GM12878 (cell line): ENCODE data around the gene ZNF581. TPM values are rescaled to one million over a fixed set of nuclear protein-coding genes. Genes with fewer than 3 reads are reported as not detected.

ENCODE experiments used
- ATAC-seq: fragments of 200-7000 bp; cut with Tn5 transposase; 3 replicates; pipeline ENCODE4 v1.9.1; 2020; ENCODE audit warnings: mild to moderate bottlenecking, moderate library complexity
- BruUV-seq: library from RNA; stranded (reverse); fragments of 400-500 nt; replicated peaks from 2 replicates; lab custom pipeline; 2021; lab: Mats Ljungman, UMichigan
- CTCF ChIA-PET: fragments of 300-600 bp; sonication (Branson Sonifier 250); formaldehyde crosslinking; extraction: SDS; loops from one replicate; lab custom pipeline; 2021; ENCODE audit warnings: inconsistent platforms; lab: Yijun Ruan, JAX
- POLR2A ChIA-PET: fragments of 350-600 bp; formaldehyde crosslinking; extraction: SDS; loops from one replicate; lab custom pipeline; 2021; ENCODE audit warnings: inconsistent platforms; lab: Charles Lee
- RAD21 ChIA-PET: fragments of 300-600 bp; sonication (Branson Sonifier 250); formaldehyde crosslinking; loops from one replicate; lab custom pipeline; 2023; ENCODE audit warnings: antibody characterized with exemption; ENCODE audit not compliant: unreplicated experiment; lab: Charles Lee
- SMC1A ChIA-PET: fragments of 300-600 bp; sonication (Branson Sonifier 250); formaldehyde crosslinking; loops from one replicate; lab custom pipeline; 2023; ENCODE audit not compliant: unreplicated experiment, uncharacterized antibody; lab: Charles Lee
- DNase-seq: peaks from one replicate; pipeline ENCODE4 v3.0.0-alpha.2; 2011; ENCODE audit warnings: low read depth, low spot score
- FAIRE-seq: peaks from 3 replicates; lab custom pipeline; 2011; peaks lifted over from hg19 to GRCh38; lab: Jason Lieb, UNC
- H2AFZ ChIP-seq: 2 replicates; pipeline ENCODE4 v1.6.0; 2011; ENCODE audit warnings: low read depth, low read length, control low read depth; ENCODE audit not compliant: control insufficient read depth
- H3K27ac ChIP-seq: 2 replicates; pipeline ENCODE4 v1.5.1; 2011; ENCODE audit warnings: control low read depth; ENCODE audit not compliant: control insufficient read depth, insufficient read depth
- H3K27me3 ChIP-seq, 2 experiments: replicated peaks in 1 of 2; 2 replicates each; pipeline versions ENCODE4 v1.6.0 to v1.6.1; 2011; ENCODE audit warnings: low read length in 1 of 2; ENCODE audit not compliant: control insufficient read depth in 2 of 2, insufficient read depth in 2 of 2
- H3K36me3 ChIP-seq, 2 experiments: 2 replicates each; pipeline ENCODE4 v1.5.1; 2011; ENCODE audit warnings: low read length in 1 of 2; ENCODE audit not compliant: control insufficient read depth in 2 of 2, insufficient read depth in 2 of 2
- H3K4me1 ChIP-seq: 2 replicates; pipeline ENCODE4 v1.6.1; 2011; ENCODE audit warnings: mild to moderate bottlenecking, low read length, moderate library complexity, mixed read lengths; ENCODE audit not compliant: control insufficient read depth, insufficient read depth
- H3K4me2 ChIP-seq: 2 replicates; pipeline ENCODE4 v1.6.0; 2011; ENCODE audit warnings: control low read depth; ENCODE audit not compliant: control insufficient read depth, insufficient read depth
- H3K4me3 ChIP-seq: fragments of 200-600 bp; sonication (generic); 2 replicates; pipeline ENCODE4 v1.5.1; 2016
- H3K79me2 ChIP-seq: 2 replicates; pipeline ENCODE4 v1.6.0; 2011; ENCODE audit warnings: low read length; ENCODE audit not compliant: control insufficient read depth, insufficient read depth
- H3K9ac ChIP-seq: 2 replicates; pipeline ENCODE4 v1.8.0; 2011; ENCODE audit warnings: low read length, control low read depth, mixed read lengths; ENCODE audit not compliant: control insufficient read depth, insufficient read depth
- H3K9me3 ChIP-seq: replicated peaks from 3 replicates; pipeline ENCODE4 v1.5.1; 2011; ENCODE audit warnings: mild to moderate bottlenecking, low read length; ENCODE audit not compliant: control insufficient read depth, insufficient read depth
- H4K20me1 ChIP-seq: 2 replicates; pipeline ENCODE4 v1.6.0; 2011; ENCODE audit not compliant: control insufficient read depth, insufficient read depth
- BHLHE40 ChIP-seq, 2 experiments: fragments of 450-650 bp in 1 of 2; IDR thresholded peaks; 2 replicates each; pipeline ENCODE4 v1.6.1; 2011 to 2017; ENCODE audit warnings: low read depth in 2 of 2, borderline replicate concordance in 1 of 2, improper control_type of control experiment in 1 of 2, low read length in 1 of 2, mild to moderate bottlenecking in 1 of 2
- RAD21 ChIP-seq: IDR thresholded peaks from 2 replicates; pipeline ENCODE4 v1.6.1; 2011; ENCODE audit warnings: mild to moderate bottlenecking, low read depth, low read length, moderate library complexity; ENCODE audit not compliant: insufficient read depth
- RUNX3 ChIP-seq: IDR thresholded peaks from 2 replicates; pipeline ENCODE4 v1.6.1; 2012; ENCODE audit warnings: low read length, inconsistent platforms
- SMARCA5 ChIP-seq: fragments of 450-650 bp; IDR thresholded peaks from 2 replicates; pipeline ENCODE4 v1.6.1; 2017; ENCODE audit warnings: mild to moderate bottlenecking
- SMC3 ChIP-seq: IDR thresholded peaks from 2 replicates; pipeline ENCODE4 v1.6.1; 2011; ENCODE audit warnings: low read length, improper control_type of control experiment, borderline replicate concordance
- ZSCAN29 ChIP-seq: fragments of 450-650 bp; IDR thresholded peaks from 2 replicates; pipeline ENCODE4 v1.6.1; 2017; ENCODE audit warnings: mild to moderate bottlenecking, moderate library complexity
- WGBS: methylation state at CpG from one replicate; pipeline ENCODE4 v1.1.6; 2016; ENCODE audit warnings: low lambda C conversion rate; ENCODE audit not compliant: insufficient replicate concordance, insufficient coverage; ENCODE audit errors: missing lambda C conversion rate; 5-methylcytosine and 5-hydroxymethylcytosine counted together
- in situ Hi-C: fragments of 300-500 bp; cut with MboI; formaldehyde crosslinking; loops from 9 replicates; pipeline ENCODE4 v1.14.3; 2018; ENCODE audit warnings: mixed read lengths
- intact Hi-C: fragments of 100-400 bp; cut with micrococcal nuclease; formaldehyde crosslinking; loops from one replicate; pipeline ENCODE4 v1.14.2; 2022; ENCODE audit not compliant: unreplicated experiment
- polyA plus RNA-seq, 11 experiments: library from polyadenylated mRNA; depleted of rRNA in 4 of 11; unstranded in 6 of 11; stranded (reverse) in 5 of 11; fragments of >200 nt; fragmentation: Nextera tagmentation in 4 of 11; fragmentation: Illumina TruSeq in 1 of 11; extraction: Ambion mirVana in 4 of 11; extraction: Trizol in 1 of 11; gene quantifications; 1 replicate in 1 of 11; 2 replicates in 10 of 11; pipeline versions ENCODE4 v1.2.1 to v1.2.3, GENCODE V29; 2011 to 2016; ENCODE audit warnings: inconsistent platforms in 2 of 11, missing spikeins in 2 of 11, low read depth in 1 of 11
- total RNA-seq, 4 experiments: library from RNA; depleted of rRNA in 3 of 4; stranded (reverse); fragments of >200 nt in 3 of 4; fragmentation: Illumina TruSeq in 1 of 4; extraction: Trizol in 1 of 4; gene quantifications; 2 replicates each; pipeline versions ENCODE4 v1.2.1 to v1.2.3, GENCODE V29; 2013 to 2021
- TF ChIP-seq, protein P1 (sequence below), 3 experiments: IDR thresholded peaks in 2 of 3; conservative IDR thresholded peaks in 1 of 3; 2 replicates each; pipeline ENCODE4 v1.5.1; 2011; ENCODE audit warnings: low read depth in 3 of 3, low read length in 3 of 3, mild to moderate bottlenecking in 3 of 3, control low read depth in 2 of 3, moderate library complexity in 2 of 3, inconsistent platforms in 1 of 3, mixed read lengths in 1 of 3; ENCODE audit not compliant: control insufficient read depth in 2 of 3, insufficient read depth in 1 of 3; ENCODE audit errors: extremely low read depth in 1 of 3
- TF ChIP-seq, protein P2 (sequence below): IDR thresholded peaks from 2 replicates; pipeline ENCODE4 v1.6.1; 2011; ENCODE audit warnings: low read depth, mild to moderate bottlenecking, low read length, moderate library complexity, borderline replicate concordance; ENCODE audit errors: extremely low read depth

Gene ZNF581
- total and polyA plus RNA-seq, 10 of the 15 experiments (the other 5 are each of a cell fraction or from before 2014, with no cell fraction given) = 4.7 to 45.4 (median 22.2) TPM

DNA sequence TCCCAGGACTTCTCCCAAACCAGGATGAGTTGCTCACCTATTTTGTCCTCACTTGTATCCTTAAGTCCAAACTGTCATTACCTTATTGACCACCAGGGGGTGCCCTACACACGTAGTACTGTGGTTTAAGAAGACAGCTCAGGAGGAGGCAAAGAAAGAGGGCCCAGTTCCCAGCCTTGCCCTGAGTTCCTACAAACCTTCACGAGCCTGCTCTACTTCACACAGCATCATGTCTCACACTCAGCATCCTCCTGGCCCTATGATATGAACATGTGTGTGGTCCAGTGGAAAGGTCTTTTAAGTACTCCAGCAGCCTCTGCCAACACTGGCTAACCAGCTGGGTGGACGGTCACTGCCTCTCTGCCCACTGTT, 11.0 kb upstream of the ZNF581 start:
- Histone ChIP-seq H3K4me3 (no peak overlapping the region), H3K79me2 (peaks cover 25% of the 10 kb centered on the region), H3K4me1 (peaks cover 19% of the 10 kb centered on the region), H3K4me2 (no peak overlapping the region), H3K36me3 (no peaks in the 10 kb centered on the region), H3K27ac (no peak overlapping the region), H2AFZ (peak overlapping the region; percentile 65), H3K27me3 (no peaks in the 10 kb centered on the region), H3K9me3 (no peaks in the 10 kb centered on the region), H4K20me1 (no peaks in the 10 kb centered on the region), H3K9ac (no peak overlapping the region)
- WGBS = 33% methylated on average over 3 of the region's 3 CpGs
- SMC1A ChIA-PET = interaction anchor here (0.7 to 3.5 kb wide), 20 partner anchors 10 to 717 kb away, joined by 3 to 31 read pairs (median 5); partner anchors contain the start of genes CCDC106, FIZ1, U2AF2 and ZNF524
- RAD21 ChIA-PET = interaction anchor here (0.5 to 4.9 kb wide), 32 partner anchors 7 to 1534 kb away, joined by 3 to 36 read pairs (median 8); partner anchors contain the start of genes CCDC106, U2AF2, ZNF579 and ZNF581
- TF ChIP-seq, protein P1, sequence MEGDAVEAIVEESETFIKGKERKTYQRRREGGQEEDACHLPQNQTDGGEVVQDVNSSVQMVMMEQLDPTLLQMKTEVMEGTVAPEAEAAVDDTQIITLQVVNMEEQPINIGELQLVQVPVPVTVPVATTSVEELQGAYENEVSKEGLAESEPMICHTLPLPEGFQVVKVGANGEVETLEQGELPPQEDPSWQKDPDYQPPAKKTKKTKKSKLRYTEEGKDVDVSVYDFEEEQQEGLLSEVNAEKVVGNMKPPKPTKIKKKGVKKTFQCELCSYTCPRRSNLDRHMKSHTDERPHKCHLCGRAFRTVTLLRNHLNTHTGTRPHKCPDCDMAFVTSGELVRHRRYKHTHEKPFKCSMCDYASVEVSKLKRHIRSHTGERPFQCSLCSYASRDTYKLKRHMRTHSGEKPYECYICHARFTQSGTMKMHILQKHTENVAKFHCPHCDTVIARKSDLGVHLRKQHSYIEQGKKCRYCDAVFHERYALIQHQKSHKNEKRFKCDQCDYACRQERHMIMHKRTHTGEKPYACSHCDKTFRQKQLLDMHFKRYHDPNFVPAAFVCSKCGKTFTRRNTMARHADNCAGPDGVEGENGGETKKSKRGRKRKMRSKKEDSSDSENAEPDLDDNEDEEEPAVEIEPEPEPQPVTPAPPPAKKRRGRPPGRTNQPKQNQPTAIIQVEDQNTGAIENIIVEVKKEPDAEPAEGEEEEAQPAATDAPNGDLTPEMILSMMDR (IDR thresholded peaks at IDR 0.05 in 2 of 3, conservative IDR thresholded peaks at IDR 0.05 in 1 of 3; ENCODE audit: control insufficient read depth in 2 of 3, extremely low read depth in 1 of 3, insufficient read depth in 1 of 3, low read depth in 3 of 3, low read length in 3 of 3) = peak; percentile 75 to 85 (median 76)
- TF ChIP-seq RAD21 (peak; percentile 91), RUNX3 (peak; percentile 64; the same call in 1 of the 2 replicates), SMARCA5 (peak; percentile 41; the same call in 1 of the 2 replicates), SMC3 (peak; percentile 73), ZSCAN29 (no peak), BHLHE40 (IDR thresholded peaks at IDR 0.05; ENCODE audit: borderline replicate concordance in 1 of 2, low read depth in 2 of 2, low read length in 1 of 2) (0 out of 4 replicates have a peak, but pooled peaks of 1 of the 2 experiments have one; percentile 17)
- TF ChIP-seq, protein P2, sequence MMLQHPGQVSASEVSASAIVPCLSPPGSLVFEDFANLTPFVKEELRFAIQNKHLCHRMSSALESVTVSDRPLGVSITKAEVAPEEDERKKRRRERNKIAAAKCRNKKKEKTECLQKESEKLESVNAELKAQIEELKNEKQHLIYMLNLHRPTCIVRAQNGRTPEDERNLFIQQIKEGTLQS = no peak
- peak; percentile 75 for ATAC-seq
- intact Hi-C loops (loop anchor here (2.0 to 10.0 kb wide), 4 partner anchors 165 to 700 kb away; no protein-coding TSS in a partner anchor), in situ Hi-C loops (loop anchor here (5.0 kb wide), 1 partner anchor 115 kb away; no protein-coding TSS in a partner anchor)
- POLR2A ChIA-PET = interaction anchor here (0.7 to 2.6 kb wide), 12 partner anchors 10 to 123 kb away, joined by 3 to 20 read pairs (median 6); partner anchors contain the start of genes CCDC106, FIZ1, ZNF581 and ZNF865
- peak; percentile 75 for DNase-seq
- FAIRE-seq = peak; percentile 89
- BruUV-seq = no TSS peak
- CTCF ChIA-PET = interaction anchor here (0.6 to 7.7 kb wide), 47 partner anchors 8 to 716 kb away, joined by 3 to 85 read pairs (median 5); partner anchors contain the start of genes CCDC106, FIZ1, ISOC2 and U2AF2
